Thyroid gland (tissue), 4 donors: ENCODE data around the gene STXBP3. TPM values are rescaled to one million over a fixed set of nuclear protein-coding genes. Genes with fewer than 3 reads are reported as not detected.
A peak's percentile ranks its signal among the peaks of the same experiment; 100 is the strongest.

Experiments
- DNase-seq, 2 donors: peaks; one replicate each; pipeline ENCODE4 v3.0.0-alpha.2; 2019
- H3K27ac ChIP-seq, 3 donors: fragments of 200-600 bp; sonication (generic); 1 replicate in 2 of 3; 2 replicates in 1 of 3; pipeline ENCODE4 v1.5.1; 2016 to 2019; ENCODE audit warnings: mild to moderate bottlenecking in 1 of 3, moderate library complexity in 1 of 3
- H3K27me3 ChIP-seq: fragments of 200-600 bp; sonication (generic); one replicate; pipeline ENCODE4 v1.5.1; 2019
- H3K36me3 ChIP-seq, 2 donors: fragments of 200-600 bp; sonication (generic); one replicate each; pipeline ENCODE4 v1.5.1; 2016 to 2019
- H3K4me1 ChIP-seq, 2 donors: fragments of 200-600 bp; sonication (generic); one replicate each; pipeline ENCODE4 v1.5.1; 2017 to 2019
- H3K4me3 ChIP-seq, 3 donors: fragments of 200-600 bp; sonication (generic); replicated peaks in 1 of 3; 1 replicate in 2 of 3; 2 replicates in 1 of 3; pipeline ENCODE4 v1.5.1; 2016; ENCODE audit warnings: mild to moderate bottlenecking in 1 of 3
- H3K9me3 ChIP-seq: fragments of 200-600 bp; sonication (generic); one replicate; pipeline ENCODE4 v1.5.1; 2017
- CTCF ChIP-seq, 6 experiments: fragments of 200-600 bp in 3 of 6; fragments of 450-650 bp in 3 of 6; sonication (generic) in 3 of 6; IDR thresholded peaks; one replicate each; pipeline ENCODE4 v1.5.1; 2016 to 2019; ENCODE audit warnings: antibody characterized with exemption in 6 of 6, mild to moderate bottlenecking in 2 of 6, inconsistent platforms in 1 of 6, moderate library complexity in 1 of 6
- POLR2A ChIP-seq, 2 donors: fragments of 450-650 bp; IDR thresholded peaks; one replicate each; pipeline ENCODE4 v1.6.1; 2017; ENCODE audit warnings: antibody characterized with exemption in 2 of 2, mild to moderate bottlenecking in 2 of 2, moderate library complexity in 1 of 2
- WGBS, 2 donors: methylation state at CpG; one replicate each; pipeline ENCODE4 v1.1.5; 2017; 5-methylcytosine and 5-hydroxymethylcytosine counted together
- intact Hi-C: fragments of 100-400 bp; cut with DNase I; formaldehyde crosslinking; loops from one replicate; pipeline ENCODE4 v1.15.1; 2023
- total RNA-seq, 4 donors: library from RNA; depleted of rRNA; stranded (reverse); fragments of >200 nt; gene quantifications; one replicate each; pipeline ENCODE4 v1.2.3, GENCODE V29; 2016

The STXBP3 gene
- total RNA-seq, 4 donors from 2014 or later, result 82.6 to 223 (median 100) TPM

- Histone ChIP-seq H3K4me1 (no peaks in the 10 kb centered on the region), H3K9me3 (no peaks in the 10 kb centered on the region), H3K27ac (no peak overlapping the region), H3K27me3 (no peaks in the 10 kb centered on the region), H3K4me3 (no peak overlapping the region), H3K36me3 (no peaks in the 10 kb centered on the region)
- intact Hi-C loops, result no loop called here
- WGBS, 2 donors, result 97% methylated on average over 1 of the region's 1 CpG
- TF ChIP-seq CTCF (IDR thresholded peaks at IDR 0.05) (no peak), POLR2A (IDR thresholded peaks at IDR 0.05) (no peak)
- DNase-seq, result no peak
These were observed 12.2 kb upstream of the STXBP3 start for GRCh38 chr1:108734171-108734865.

- Histone ChIP-seq H3K36me3 (no peaks in the 10 kb centered on the region), H3K27ac (no peak overlapping the region), H3K4me1 (no peaks in the 10 kb centered on the region), H3K4me3 (no peak overlapping the region), H3K27me3 (no peaks in the 10 kb centered on the region), H3K9me3 (no peaks in the 10 kb centered on the region)
- DNase-seq, result no peak
- no peak for TF ChIP-seq CTCF (IDR thresholded peaks at IDR 0.05)
- 72 to 73% methylated on average over 6 of the region's 6 CpGs for WGBS, 2 donors
- intact Hi-C loops, result no loop called here
These were observed 4.2 kb upstream of the STXBP3 start for GRCh38 chr1:108742253-108742652.

- WGBS, 2 donors, result 25 to 39% methylated on average over 3 of the region's 3 CpGs
- Histone ChIP-seq H3K27me3 (no peaks in the 10 kb centered on the region), H3K4me1 (peaks cover 13 to 19% of the 10 kb centered on the region in 2 donors), H3K27ac (peak overlapping the region in 2 of 3 donors; percentile 94 to 95), H3K4me3 (no peak overlapping the region), H3K36me3 (no peaks in the 10 kb centered on the region), H3K9me3 (no peaks in the 10 kb centered on the region)
- no peak for DNase-seq
- intact Hi-C loops, result loop anchor here (2.0 kb wide), 1 partner anchor 53 kb away; the partner anchor contains the start of gene PRPF38B
- TF ChIP-seq POLR2A (IDR thresholded peaks at IDR 0.05) (no peak), CTCF (IDR thresholded peaks at IDR 0.05) (no peak)
These were observed 493 bp upstream of the STXBP3 start for GRCh38 chr1:108745980-108746381.

- Histone ChIP-seq H3K36me3 (peaks cover 0 to 2% of the 10 kb centered on the region in 2 donors), H3K9me3 (no peaks in the 10 kb centered on the region), H3K4me1 (peaks cover 16 to 23% of the 10 kb centered on the region in 2 donors), H3K27me3 (no peaks in the 10 kb centered on the region), H3K27ac (peak overlapping the region; percentile 94 to 95 (median 94)), H3K4me3 (peak overlapping the region; percentile 17 to 70 (median 65))
- TF ChIP-seq CTCF (IDR thresholded peaks at IDR 0.05) (no peak), POLR2A (IDR thresholded peaks at IDR 0.05) (peak in 1 of 2 donors; percentile 52)
- DNase-seq, result peak; percentile 77 to 80
- intact Hi-C loops, result no loop called here
- WGBS, 2 donors, result 1% methylated on average over 15 of the region's 15 CpGs
These were observed 837 bp downstream of the STXBP3 start for GRCh38 chr1:108747171-108747850.

- intact Hi-C loops, result no loop called here
- H3K9me3 ChIP-seq, result no peaks in the 10 kb centered on the region
These were observed 1.4 kb downstream of the STXBP3 start for GRCh38 chr1:108747898-108748297.

More at GRCh38 chr1:108747898-108748297, 1.4 kb downstream of the STXBP3 start:
- 91 to 93% methylated on average over 3 of the region's 3 CpGs for WGBS, 2 donors
- peaks cover 16 to 23% of the 10 kb centered on the region in 2 donors for H3K4me1 ChIP-seq
- H3K4me3 ChIP-seq, result no peak overlapping the region
- no peaks in the 10 kb centered on the region for H3K27me3 ChIP-seq
- H3K36me3 ChIP-seq, result peaks cover 0 to 3% of the 10 kb centered on the region in 2 donors
- peak overlapping the region in 1 of 3 donors; percentile 95 for H3K27ac ChIP-seq
- DNase-seq, result no peak
- no peak for TF ChIP-seq POLR2A (IDR thresholded peaks at IDR 0.05)
- TF ChIP-seq CTCF (IDR thresholded peaks at IDR 0.05), result no peak
